Keratinocyte (primary cell): ENCODE measurements around the gene CCM2. TPM values are rescaled to one million over a fixed set of nuclear protein-coding genes. Genes with fewer than 3 reads are reported as not detected.

Source experiments
- DNase-seq: peaks from one replicate; pipeline ENCODE4 v3.0.0-alpha.2; 2011; ENCODE audit warnings: low read depth, missing footprints, low spot score
- FAIRE-seq: peaks from 2 replicates; lab custom pipeline; 2011; peaks lifted over from hg19 to GRCh38; lab: Jason Lieb, UNC
- H2AFZ ChIP-seq: 2 replicates; pipeline ENCODE4 v1.6.0; 2012; ENCODE audit warnings: low read length, control low read depth, inconsistent platforms; ENCODE audit not compliant: control insufficient read depth
- H3K27ac ChIP-seq: 2 replicates; pipeline ENCODE4 v1.5.1; 2011; ENCODE audit warnings: low read length; ENCODE audit not compliant: control insufficient read depth, insufficient read depth
- H3K27me3 ChIP-seq: 3 replicates; pipeline ENCODE4 v1.6.0; 2011; ENCODE audit warnings: low read length; ENCODE audit not compliant: control insufficient read depth, insufficient read depth; ENCODE audit errors: extremely low read depth
- H3K36me3 ChIP-seq, 2 experiments: 2 replicates in 1 of 2; 3 replicates in 1 of 2; pipeline ENCODE4 v1.5.1; 2011; ENCODE audit warnings: low read length in 2 of 2, mild to moderate bottlenecking in 1 of 2; ENCODE audit not compliant: control insufficient read depth in 2 of 2, insufficient read depth in 2 of 2; ENCODE audit errors: extremely low read depth in 1 of 2
- H3K4me1 ChIP-seq: 3 replicates; pipeline ENCODE4 v1.5.1; 2011; ENCODE audit warnings: low read length; ENCODE audit not compliant: control insufficient read depth, insufficient read depth; ENCODE audit errors: extremely low read depth
- H3K4me2 ChIP-seq: 3 replicates; pipeline ENCODE4 v1.6.0; 2011; ENCODE audit warnings: low read depth, low read length; ENCODE audit not compliant: control insufficient read depth, insufficient read depth; ENCODE audit errors: extremely low read depth
- H3K4me3 ChIP-seq, 3 experiments: fragments of 200-600 bp in 1 of 3; sonication (generic) in 1 of 3; 2 replicates in 2 of 3; 3 replicates in 1 of 3; pipeline ENCODE4 v1.5.1; 2011 to 2016; ENCODE audit warnings: low read length in 3 of 3, mild to moderate bottlenecking in 3 of 3, control low read depth in 2 of 3, inconsistent platforms in 1 of 3, low read depth in 1 of 3, mixed read lengths in 1 of 3, mixed run types in 1 of 3, moderate library complexity in 1 of 3; ENCODE audit not compliant: control insufficient read depth in 2 of 3, insufficient read depth in 2 of 3; ENCODE audit errors: extremely low read depth in 1 of 3
- H3K79me2 ChIP-seq: 2 replicates; pipeline ENCODE4 v1.6.0; 2012; ENCODE audit warnings: low read length; ENCODE audit not compliant: control insufficient read depth, insufficient read depth
- H3K9ac ChIP-seq: 3 replicates; pipeline ENCODE4 v1.6.0; 2011; ENCODE audit warnings: low read length; ENCODE audit not compliant: control insufficient read depth, insufficient read depth; ENCODE audit errors: extremely low read depth
- H3K9me1 ChIP-seq: 3 replicates; pipeline ENCODE4 v1.6.0; 2011; ENCODE audit warnings: low read length; ENCODE audit not compliant: control insufficient read depth, insufficient read depth; ENCODE audit errors: extremely low read depth
- H3K9me3 ChIP-seq: 2 replicates; pipeline ENCODE4 v1.5.1; 2012; ENCODE audit warnings: low read depth, low read length; ENCODE audit not compliant: control insufficient read depth
- H4K20me1 ChIP-seq: 3 replicates; pipeline ENCODE4 v1.6.0; 2011; ENCODE audit warnings: low read length; ENCODE audit not compliant: control insufficient read depth, insufficient read depth; ENCODE audit errors: extremely low read depth
- EZH2 ChIP-seq: IDR thresholded peaks from one replicate; pipeline ENCODE4 v1.6.1; 2012; ENCODE audit warnings: inconsistent platforms, mild to moderate bottlenecking, low read length, moderate library complexity
- dilution Hi-C: fragments of 300-500 bp; cut with MboI; formaldehyde crosslinking; loops from one replicate; pipeline ENCODE4 v1.7.0; 2020; ENCODE audit warnings: low sequenced_read_pairs; ENCODE audit not compliant: extremely low pct_ligation_motif_present
- polyA plus RNA-seq, 5 experiments: library from polyadenylated mRNA; depleted of rRNA in 3 of 5; stranded (reverse) in 3 of 5; stranded (forward) in 1 of 5; unstranded in 1 of 5; fragments of >200 nt; gene quantifications; 1 replicate in 1 of 5; 2 replicates in 3 of 5; 3 replicates in 1 of 5; pipeline versions ENCODE4 v1.2.1 to v1.2.3, GENCODE V29; 2011 to 2012; ENCODE audit warnings: missing spikeins in 2 of 5, low read depth in 1 of 5, low replicate concordance in 1 of 5
- TF ChIP-seq, protein P1 (sequence below), 3 experiments: IDR thresholded peaks in 1 of 3; conservative IDR thresholded peaks in 1 of 3; optimal IDR thresholded peaks in 1 of 3; 2 replicates in 2 of 3; 3 replicates in 1 of 3; pipeline versions ENCODE3 to v1.5.1; 2011; ENCODE audit warnings: low read length in 3 of 3, mild to moderate bottlenecking in 3 of 3, moderate library complexity in 2 of 3, control low read depth in 1 of 3, inconsistent platforms in 1 of 3; ENCODE audit not compliant: insufficient read depth in 2 of 3; ENCODE audit errors: extremely low read depth in 1 of 3

Gene CCM2
- polyA plus RNA-seq, 1 donor (not counting 4 experiments of a cell fraction or from before 2014, with no cell fraction given): 44.8 TPM

DNA sequence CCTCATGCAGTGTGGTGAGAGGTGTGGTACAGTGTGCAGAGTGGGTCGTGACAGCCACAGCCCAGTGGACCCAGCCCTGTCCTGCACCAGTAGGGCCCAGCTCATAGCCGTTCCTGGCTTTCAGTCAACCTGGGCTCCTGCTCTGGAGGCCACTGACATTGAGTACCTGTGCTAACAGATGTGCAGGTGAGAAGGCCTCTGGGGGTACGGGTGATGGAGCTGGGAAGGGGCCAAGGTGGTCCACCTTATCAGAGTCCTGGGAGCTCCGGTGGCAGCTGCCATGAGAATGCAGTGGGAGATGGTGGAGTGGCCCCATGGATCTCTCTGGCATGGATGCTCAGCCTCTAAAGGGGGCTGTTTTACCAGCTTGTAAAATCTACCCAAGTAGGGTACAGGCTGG lies 117.6 kb downstream of the CCM2 start:
- dilution Hi-C loops: no loop called here
- no peak for DNase-seq

DNA sequence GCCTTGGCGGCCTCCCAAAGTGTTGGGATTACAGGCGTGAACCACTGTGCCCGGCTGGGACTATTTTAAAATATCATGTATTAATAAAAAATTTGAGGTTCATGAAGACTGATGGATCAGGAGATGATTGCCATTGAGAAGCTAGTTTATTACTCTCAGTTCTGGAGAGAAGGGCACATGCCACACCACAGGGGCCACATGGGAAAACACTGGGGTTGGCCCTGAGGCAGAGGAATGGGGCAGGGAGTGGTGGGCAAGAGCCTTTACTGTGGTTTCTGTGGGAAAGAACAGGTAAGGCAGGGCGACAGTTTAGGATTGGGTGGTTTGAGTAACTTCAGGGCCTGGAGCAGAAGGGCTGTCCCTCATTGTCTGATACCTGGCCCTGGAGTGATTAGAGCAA lies 118.3 kb downstream of the CCM2 start:
- dilution Hi-C loops: no loop called here
- FAIRE-seq: no peak
- DNase-seq: no peak
- Histone ChIP-seq H3K9me3 (no peaks in the 10 kb centered on the region), H4K20me1 (no peaks in the 10 kb centered on the region), H3K4me1 (no peaks in the 10 kb centered on the region), H3K9me1 (no peaks in the 10 kb centered on the region), H3K27ac (no peak overlapping the region), H3K36me3 (no peaks in the 10 kb centered on the region), H3K4me3 (no peak overlapping the region), H3K27me3 (no peaks in the 10 kb centered on the region), H3K79me2 (no peaks in the 10 kb centered on the region), H3K9ac (no peak overlapping the region), H2AFZ (no peak overlapping the region), H3K4me2 (no peak overlapping the region)
- TF ChIP-seq, protein P1, sequence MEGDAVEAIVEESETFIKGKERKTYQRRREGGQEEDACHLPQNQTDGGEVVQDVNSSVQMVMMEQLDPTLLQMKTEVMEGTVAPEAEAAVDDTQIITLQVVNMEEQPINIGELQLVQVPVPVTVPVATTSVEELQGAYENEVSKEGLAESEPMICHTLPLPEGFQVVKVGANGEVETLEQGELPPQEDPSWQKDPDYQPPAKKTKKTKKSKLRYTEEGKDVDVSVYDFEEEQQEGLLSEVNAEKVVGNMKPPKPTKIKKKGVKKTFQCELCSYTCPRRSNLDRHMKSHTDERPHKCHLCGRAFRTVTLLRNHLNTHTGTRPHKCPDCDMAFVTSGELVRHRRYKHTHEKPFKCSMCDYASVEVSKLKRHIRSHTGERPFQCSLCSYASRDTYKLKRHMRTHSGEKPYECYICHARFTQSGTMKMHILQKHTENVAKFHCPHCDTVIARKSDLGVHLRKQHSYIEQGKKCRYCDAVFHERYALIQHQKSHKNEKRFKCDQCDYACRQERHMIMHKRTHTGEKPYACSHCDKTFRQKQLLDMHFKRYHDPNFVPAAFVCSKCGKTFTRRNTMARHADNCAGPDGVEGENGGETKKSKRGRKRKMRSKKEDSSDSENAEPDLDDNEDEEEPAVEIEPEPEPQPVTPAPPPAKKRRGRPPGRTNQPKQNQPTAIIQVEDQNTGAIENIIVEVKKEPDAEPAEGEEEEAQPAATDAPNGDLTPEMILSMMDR (optimal IDR thresholded peaks at IDR 0.05 in 1 of 3, IDR thresholded peaks at IDR 0.05 in 1 of 3, conservative IDR thresholded peaks at IDR 0.05 in 1 of 3; ENCODE audit: extremely low read depth in 1 of 3, insufficient read depth in 2 of 3, low read length in 3 of 3): no peak

More for the DNA sequence above, 117.6 kb downstream of the CCM2 start:
- Histone ChIP-seq H3K4me1 (peaks cover 1% of the 10 kb centered on the region), H3K27me3 (no peaks in the 10 kb centered on the region), H3K79me2 (no peaks in the 10 kb centered on the region), H2AFZ (no peak overlapping the region), H3K4me3 (no peak overlapping the region), H3K4me2 (no peak overlapping the region), H3K27ac (no peak overlapping the region), H3K9ac (no peak overlapping the region), H4K20me1 (no peaks in the 10 kb centered on the region), H3K36me3 (no peaks in the 10 kb centered on the region), H3K9me1 (no peaks in the 10 kb centered on the region), H3K9me3 (no peaks in the 10 kb centered on the region)
- FAIRE-seq: no peak
- TF ChIP-seq EZH2: no peak
- TF ChIP-seq, protein P1 (optimal IDR thresholded peaks at IDR 0.05 in 1 of 3, IDR thresholded peaks at IDR 0.05 in 1 of 3, conservative IDR thresholded peaks at IDR 0.05 in 1 of 3; ENCODE audit: extremely low read depth in 1 of 3, insufficient read depth in 2 of 3, low read length in 3 of 3): no peak
